OCI-LY7 (cell line): Measurements from ENCODE around the gene CABLES1.

Experiments used
- CTCF ChIP-seq: fragments of 200-600 bp; sonication (generic); conservative IDR thresholded peaks from 2 replicates; pipeline ENCODE4 v1.5.1; 2014; ENCODE audit warnings: mild to moderate bottlenecking, antibody characterized with exemption, low read length, moderate library complexity, mixed read lengths
- EZH2phosphoT487 ChIP-seq: fragments of 200-600 bp; sonication (generic); IDR thresholded peaks from 2 replicates; pipeline ENCODE4 v1.6.1; 2018; ENCODE audit warnings: low read depth, borderline replicate concordance, mild to moderate bottlenecking, mixed run types, antibody characterized with exemption, low read length, moderate library complexity, mixed read lengths

- TF ChIP-seq CTCF = no peak
- no peak for TF ChIP-seq EZH2phosphoT487
These were observed 73.7 kb downstream of the CABLES1 start for GRCh38 chr18:23209031-23209430.
